CD14-positive monocyte (primary cell): ENCODE measurements around the gene SLC37A2. TPM values are rescaled to one million over a fixed set of nuclear protein-coding genes. Genes with fewer than 3 reads are reported as not detected.

Experiments used
- DNase-seq, 3 donors: peaks; one replicate each; pipeline ENCODE4 v3.0.0-alpha.2; 2011 to 2022
- H2AFZ ChIP-seq: 2 replicates; pipeline ENCODE4 v1.6.0; 2012; ENCODE audit warnings: mild to moderate bottlenecking, low read depth, low read length, inconsistent platforms; ENCODE audit not compliant: insufficient read depth, poor library complexity, severe bottlenecking
- H3K27ac ChIP-seq, 2 donors: 1 replicate in 1 of 2; 2 replicates in 1 of 2; pipeline ENCODE4 v1.5.1; 2012 to 2013; ENCODE audit warnings: low read length in 2 of 2, control low read depth in 1 of 2, inconsistent platforms in 1 of 2, low read depth in 1 of 2, mild to moderate bottlenecking in 1 of 2
- H3K27me3 ChIP-seq, 2 donors: one replicate each; pipeline versions ENCODE4 v1.6.0 to v1.6.1; 2011 to 2013; ENCODE audit warnings: low read length in 2 of 2; ENCODE audit not compliant: control insufficient read depth in 2 of 2, insufficient read depth in 2 of 2
- H3K36me3 ChIP-seq, 2 donors: replicated peaks in 1 of 2; 1 replicate in 1 of 2; 2 replicates in 1 of 2; pipeline versions ENCODE4 v1.5.1 to v1.6.1; 2012 to 2013; ENCODE audit warnings: low read length in 2 of 2, control low read depth in 1 of 2, inconsistent platforms in 1 of 2, mild to moderate bottlenecking in 1 of 2; ENCODE audit not compliant: insufficient read depth in 2 of 2, control insufficient read depth in 1 of 2
- H3K4me1 ChIP-seq, 2 donors: 1 replicate in 1 of 2; 2 replicates in 1 of 2; pipeline versions ENCODE4 v1.5.1 to v1.6.1; 2012 to 2013; ENCODE audit warnings: low read length in 2 of 2, control low read depth in 1 of 2, inconsistent platforms in 1 of 2, mild to moderate bottlenecking in 1 of 2, moderate library complexity in 1 of 2; ENCODE audit not compliant: insufficient read depth in 2 of 2, control insufficient read depth in 1 of 2
- H3K4me2 ChIP-seq: replicated peaks from 2 replicates; pipeline ENCODE3; 2012; ENCODE audit warnings: low read length, moderate library complexity, mild to moderate bottlenecking; ENCODE audit not compliant: poor library complexity, severe bottlenecking; ENCODE audit errors: extremely low read depth
- H3K4me3 ChIP-seq, 3 experiments: fragments of 200-600 bp in 1 of 3; sonication (generic) in 1 of 3; replicated peaks in 1 of 3; 1 replicate in 2 of 3; 2 replicates in 1 of 3; pipeline ENCODE4 v1.5.1; 2011 to 2013; ENCODE audit warnings: low read length in 3 of 3, mild to moderate bottlenecking in 3 of 3, control low read depth in 2 of 3, low read depth in 2 of 3, inconsistent platforms in 1 of 3, moderate library complexity in 1 of 3
- H3K79me2 ChIP-seq: 2 replicates; pipeline ENCODE4 v1.6.0; 2012; ENCODE audit warnings: mild to moderate bottlenecking, control low read depth, inconsistent platforms, low read length, moderate library complexity; ENCODE audit not compliant: insufficient read depth
- H3K9ac ChIP-seq: 2 replicates; pipeline ENCODE4 v1.6.0; 2017; ENCODE audit warnings: low read length, mild to moderate bottlenecking; ENCODE audit not compliant: insufficient read depth, poor library complexity, severe bottlenecking
- H3K9me3 ChIP-seq, 2 donors: replicated peaks in 1 of 2; 1 replicate in 1 of 2; 2 replicates in 1 of 2; pipeline versions ENCODE4 v1.5.1 to v1.6.1; 2012 to 2013; ENCODE audit warnings: low read length in 2 of 2, control low read depth in 1 of 2; ENCODE audit not compliant: control insufficient read depth in 1 of 2, insufficient read depth in 1 of 2
- H4K20me1 ChIP-seq: 2 replicates; pipeline ENCODE4 v1.6.0; 2012; ENCODE audit warnings: mild to moderate bottlenecking, low read length, control low read depth, moderate library complexity; ENCODE audit not compliant: insufficient read depth
- H3K27ac Mint-ChIP-seq, 7 donors: one replicate each; pipeline ENCODE4 v1.8.0; 2020; ENCODE audit warnings: mild to moderate bottlenecking in 7 of 7, mixed read lengths in 7 of 7, moderate library complexity in 6 of 7, inconsistent platforms in 2 of 7
- H3K27me3 Mint-ChIP-seq, 3 donors: one replicate each; pipeline ENCODE4 v1.8.0; 2021 to 2022; ENCODE audit warnings: low read depth in 3 of 3, mild to moderate bottlenecking in 3 of 3, mixed read lengths in 3 of 3, moderate library complexity in 3 of 3, inconsistent platforms in 1 of 3
- H3K36me3 Mint-ChIP-seq, 2 donors: one replicate each; pipeline ENCODE4 v1.8.0; 2020; ENCODE audit warnings: mixed read lengths in 2 of 2, inconsistent platforms in 1 of 2, mild to moderate bottlenecking in 1 of 2
- H3K4me1 Mint-ChIP-seq: one replicate; pipeline ENCODE4 v1.8.0; 2020; ENCODE audit warnings: mild to moderate bottlenecking, mixed read lengths
- H3K4me3 Mint-ChIP-seq, 2 donors: one replicate each; pipeline ENCODE4 v1.8.0; 2020; ENCODE audit warnings: mild to moderate bottlenecking in 2 of 2, mixed read lengths in 2 of 2, moderate library complexity in 1 of 2
- H3K9me3 Mint-ChIP-seq, 7 donors: one replicate each; pipeline ENCODE4 v1.8.0; 2020 to 2022; ENCODE audit warnings: mixed read lengths in 7 of 7, mild to moderate bottlenecking in 6 of 7, moderate library complexity in 6 of 7, inconsistent platforms in 2 of 7
- WGBS: methylation state at CpG from one replicate; pipeline ENCODE4 v1.1.5; 2013; ENCODE audit warnings: missing lambda C conversion rate; ENCODE audit not compliant: insufficient coverage; 5-methylcytosine and 5-hydroxymethylcytosine counted together
- intact Hi-C, 2 donors: fragments of 100-400 bp; cut with micrococcal nuclease; formaldehyde crosslinking; loops; one replicate each; pipeline versions ENCODE4 v1.15.0 to v1.15.1; 2023
- polyA plus RNA-seq, 3 donors: library from polyadenylated mRNA; depleted of rRNA in 1 of 3; unstranded in 2 of 3; stranded (reverse) in 1 of 3; fragments of 300-500 nt in 2 of 3; fragments of >200 nt in 1 of 3; fragmentation: Illumina TruSeq in 2 of 3; gene quantifications; 1 replicate in 2 of 3; 2 replicates in 1 of 3; pipeline ENCODE4 v1.2.3, GENCODE V29; 2012 to 2021
- TF ChIP-seq, protein P1 (sequence below): fragments of 200-600 bp; IDR thresholded peaks from one replicate; pipeline ENCODE4 v1.8.0; 2022; ENCODE audit warnings: antibody characterized with exemption, mild to moderate bottlenecking

Gene SLC37A2
- polyA plus RNA-seq, 3 donors = 70.8 to 81.5 (median 78.9) TPM

DNA sequence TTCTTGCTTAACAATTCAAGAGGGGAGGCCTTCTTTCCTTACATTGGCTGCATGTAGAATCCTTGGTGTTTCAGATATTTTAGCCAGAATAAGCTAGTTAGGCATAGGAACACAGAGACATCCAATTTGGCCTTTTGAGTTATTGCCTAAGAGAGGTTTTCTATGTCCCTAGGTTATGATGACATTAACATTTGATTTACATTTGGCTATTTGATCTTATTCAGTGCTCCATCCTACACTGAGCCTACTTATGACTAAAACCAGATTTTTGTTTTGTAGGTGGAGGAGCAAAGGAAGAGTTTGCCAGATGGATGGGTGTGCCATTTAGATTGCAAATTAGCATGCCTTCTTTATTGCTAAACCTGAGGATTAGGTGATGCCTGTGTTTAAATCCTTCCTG lies 11.1 kb upstream of the SLC37A2 start:
- Mint-ChIP-seq H3K4me3 (no peak overlapping the region), H3K9me3 (peaks cover 0 to 4% (median 0%) of the 10 kb centered on the region in 7 donors), H3K36me3 (peaks cover 0 to 3% of the 10 kb centered on the region in 2 donors), H3K4me1 (no peaks in the 10 kb centered on the region), H3K27me3 (no peaks in the 10 kb centered on the region), H3K27ac (no peak overlapping the region)
- Histone ChIP-seq H2AFZ (no peak overlapping the region), H3K4me2 (no peak overlapping the region), H3K4me1 (no peaks in the 10 kb centered on the region), H3K79me2 (no peaks in the 10 kb centered on the region), H3K9me3 (no peaks in the 10 kb centered on the region), H3K9ac (no peak overlapping the region), H3K27me3 (no peaks in the 10 kb centered on the region), H3K36me3 (no peaks in the 10 kb centered on the region), H4K20me1 (no peaks in the 10 kb centered on the region), H3K27ac (no peak overlapping the region), H3K4me3 (no peak overlapping the region)
- TF ChIP-seq, protein P1, sequence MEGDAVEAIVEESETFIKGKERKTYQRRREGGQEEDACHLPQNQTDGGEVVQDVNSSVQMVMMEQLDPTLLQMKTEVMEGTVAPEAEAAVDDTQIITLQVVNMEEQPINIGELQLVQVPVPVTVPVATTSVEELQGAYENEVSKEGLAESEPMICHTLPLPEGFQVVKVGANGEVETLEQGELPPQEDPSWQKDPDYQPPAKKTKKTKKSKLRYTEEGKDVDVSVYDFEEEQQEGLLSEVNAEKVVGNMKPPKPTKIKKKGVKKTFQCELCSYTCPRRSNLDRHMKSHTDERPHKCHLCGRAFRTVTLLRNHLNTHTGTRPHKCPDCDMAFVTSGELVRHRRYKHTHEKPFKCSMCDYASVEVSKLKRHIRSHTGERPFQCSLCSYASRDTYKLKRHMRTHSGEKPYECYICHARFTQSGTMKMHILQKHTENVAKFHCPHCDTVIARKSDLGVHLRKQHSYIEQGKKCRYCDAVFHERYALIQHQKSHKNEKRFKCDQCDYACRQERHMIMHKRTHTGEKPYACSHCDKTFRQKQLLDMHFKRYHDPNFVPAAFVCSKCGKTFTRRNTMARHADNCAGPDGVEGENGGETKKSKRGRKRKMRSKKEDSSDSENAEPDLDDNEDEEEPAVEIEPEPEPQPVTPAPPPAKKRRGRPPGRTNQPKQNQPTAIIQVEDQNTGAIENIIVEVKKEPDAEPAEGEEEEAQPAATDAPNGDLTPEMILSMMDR = no peak
- intact Hi-C loops = no loop called here
- no peak for DNase-seq

DNA sequence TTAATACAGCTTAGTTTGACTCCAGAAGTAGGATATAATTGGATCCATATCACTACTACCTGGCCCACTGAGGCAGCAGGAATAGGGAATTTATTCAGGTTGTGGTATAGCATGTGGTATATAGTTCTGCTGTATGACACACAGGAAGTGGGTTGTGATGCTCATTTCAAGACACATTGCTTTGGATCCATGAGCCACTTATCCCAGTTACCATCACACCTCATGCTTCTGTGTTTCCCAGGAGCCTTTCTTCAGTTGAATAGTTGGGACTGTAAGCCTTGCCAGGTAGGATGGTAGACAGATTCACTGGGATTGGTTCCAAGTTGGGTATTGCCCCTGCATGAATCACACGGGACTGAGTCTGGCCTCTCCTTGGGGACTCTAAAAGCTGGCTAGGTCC lies 9.9 kb upstream of the SLC37A2 start:
- H3K27ac Mint-ChIP-seq = no peak overlapping the region
- Histone ChIP-seq H3K27ac (no peak overlapping the region), H3K27me3 (no peaks in the 10 kb centered on the region), H3K4me2 (no peak overlapping the region), H3K36me3 (no peaks in the 10 kb centered on the region), H3K79me2 (no peaks in the 10 kb centered on the region), H3K9ac (no peak overlapping the region), H2AFZ (no peak overlapping the region), H3K4me1 (no peaks in the 10 kb centered on the region), H3K9me3 (no peaks in the 10 kb centered on the region), H4K20me1 (no peaks in the 10 kb centered on the region), H3K4me3 (no peak overlapping the region)
- no peaks in the 10 kb centered on the region for H3K4me1 Mint-ChIP-seq
- intact Hi-C loops = no loop called here
- H3K36me3 Mint-ChIP-seq = peaks cover 0 to 3% of the 10 kb centered on the region in 2 donors
- WGBS = 100% methylated on average over 1 of the region's 1 CpG
- DNase-seq = peak in 1 of 3 donors; percentile 8
- peaks cover 0 to 4% (median 0%) of the 10 kb centered on the region in 3 donors for H3K27me3 Mint-ChIP-seq
- H3K9me3 Mint-ChIP-seq = peaks cover 0 to 4% (median 0%) of the 10 kb centered on the region in 7 donors
- no peak overlapping the region for H3K4me3 Mint-ChIP-seq
- TF ChIP-seq, protein P1 = no peak
